ENCODE measurements around the gene P2RY13.

GRCh38 chr3:151278230-151278629, 51.1 kb downstream of the P2RY13 start, which contains the start of gene P2RY14:
- TF ChIP-seq CTCF (conservative IDR thresholded peaks at IDR 0.05; ENCODE audit: low read length), result no peak
- TF ChIP-seq EZH2phosphoT487 (IDR thresholded peaks at IDR 0.05; ENCODE audit: borderline replicate concordance), result no peak
